HAP-1 (cell line): ENCODE results near the gene C3orf20.

ENCODE experiments used
- DNase-seq, 2 experiments: peaks; one replicate each; pipeline ENCODE4 v3.0.0-alpha.2; 2016 to 2020; ENCODE audit warnings: low spot score in 2 of 2
- H3K27me3 ChIP-seq: fragments of 250-450 bp; sonication (Bioruptor Pico); 2 replicates; pipeline ENCODE4 v1.5.1; 2020; ENCODE audit warnings: low read depth, mild to moderate bottlenecking, moderate library complexity
- H3K36me3 ChIP-seq: fragments of 250-450 bp; sonication (Bioruptor Pico); replicated peaks from 2 replicates; pipeline ENCODE4 v1.5.1; 2020; ENCODE audit warnings: mild to moderate bottlenecking
- H3K4me1 ChIP-seq: fragments of 250-450 bp; sonication (Bioruptor Pico); 2 replicates; pipeline ENCODE4 v1.5.1; 2020; ENCODE audit warnings: mild to moderate bottlenecking
- H3K4me3 ChIP-seq: fragments of 250-450 bp; sonication (Bioruptor Pico); 2 replicates; pipeline ENCODE4 v1.5.1; 2020; ENCODE audit warnings: mild to moderate bottlenecking, moderate library complexity
- H3K9me3 ChIP-seq: fragments of 250-450 bp; sonication (Bioruptor Pico); 2 replicates; pipeline ENCODE4 v1.5.1; 2020; ENCODE audit warnings: mild to moderate bottlenecking, moderate library complexity
- in situ Hi-C: fragments of 300-500 bp; cut with MboI; formaldehyde crosslinking; loops from 3 replicates; pipeline ENCODE4 v1.14.3; 2020; ENCODE audit warnings: low sequenced_read_pairs, inconsistent platforms, mixed read lengths

The C3orf20 gene

GRCh38 chr3:14761866-14762265 lies 86.9 kb downstream of the C3orf20 start:
- Histone ChIP-seq H3K27me3 (no peaks in the 10 kb centered on the region), H3K9me3 (no peaks in the 10 kb centered on the region), H3K4me3 (no peak overlapping the region), H3K36me3 (no peaks in the 10 kb centered on the region), H3K4me1 (no peaks in the 10 kb centered on the region)
- in situ Hi-C loops: no loop called here
- no peak for DNase-seq

GRCh38 chr3:14762701-14763100 lies 87.8 kb downstream of the C3orf20 start:
- Histone ChIP-seq H3K4me1 (no peaks in the 10 kb centered on the region), H3K9me3 (no peaks in the 10 kb centered on the region), H3K4me3 (no peak overlapping the region), H3K36me3 (no peaks in the 10 kb centered on the region), H3K27me3 (no peaks in the 10 kb centered on the region)
- in situ Hi-C loops: no loop called here
- no peak for DNase-seq

GRCh38 chr3:14764331-14765059 lies 89.6 kb downstream of the C3orf20 start:
- no peak for DNase-seq
- Histone ChIP-seq H3K27me3 (no peaks in the 10 kb centered on the region), H3K9me3 (no peaks in the 10 kb centered on the region), H3K36me3 (no peaks in the 10 kb centered on the region), H3K4me1 (no peaks in the 10 kb centered on the region), H3K4me3 (no peak overlapping the region)
- in situ Hi-C loops: no loop called here

GRCh38 chr3:14765060-14765400 lies 90.1 kb downstream of the C3orf20 start:
- H3K36me3 ChIP-seq: no peaks in the 10 kb centered on the region
- no peaks in the 10 kb centered on the region for H3K27me3 ChIP-seq
- in situ Hi-C loops: no loop called here
- no peaks in the 10 kb centered on the region for H3K9me3 ChIP-seq
- DNase-seq: no peak
- H3K4me3 ChIP-seq: no peak overlapping the region
- no peaks in the 10 kb centered on the region for H3K4me1 ChIP-seq

GRCh38 chr3:14765576-14766427 lies 90.9 kb downstream of the C3orf20 start:
- H3K36me3 ChIP-seq: no peaks in the 10 kb centered on the region
- H3K9me3 ChIP-seq: no peaks in the 10 kb centered on the region
- no peaks in the 10 kb centered on the region for H3K4me1 ChIP-seq
- H3K27me3 ChIP-seq: no peaks in the 10 kb centered on the region
- DNase-seq: no peak
- in situ Hi-C loops: no loop called here
- H3K4me3 ChIP-seq: no peak overlapping the region

- no peak for DNase-seq
- in situ Hi-C loops: no loop called here
- Histone ChIP-seq H3K36me3 (no peaks in the 10 kb centered on the region), H3K27me3 (no peaks in the 10 kb centered on the region), H3K9me3 (no peaks in the 10 kb centered on the region), H3K4me3 (no peak overlapping the region), H3K4me1 (no peaks in the 10 kb centered on the region)
Measured at GRCh38 chr3:14766428-14767244, 91.7 kb downstream of the C3orf20 start.

- in situ Hi-C loops: no loop called here
- Histone ChIP-seq H3K9me3 (no peaks in the 10 kb centered on the region), H3K36me3 (no peaks in the 10 kb centered on the region), H3K4me1 (no peaks in the 10 kb centered on the region), H3K27me3 (no peaks in the 10 kb centered on the region), H3K4me3 (no peak overlapping the region)
- DNase-seq: no peak
Measured at GRCh38 chr3:14767245-14768051, 92.5 kb downstream of the C3orf20 start.

- H3K27me3 ChIP-seq: no peaks in the 10 kb centered on the region
- no peak overlapping the region for H3K4me3 ChIP-seq
- no peaks in the 10 kb centered on the region for H3K9me3 ChIP-seq
- no peaks in the 10 kb centered on the region for H3K4me1 ChIP-seq
- no peaks in the 10 kb centered on the region for H3K36me3 ChIP-seq
- in situ Hi-C loops: no loop called here
- DNase-seq: no peak
Measured at GRCh38 chr3:14768182-14768790, 93.3 kb downstream of the C3orf20 start.

- H3K27me3 ChIP-seq: no peaks in the 10 kb centered on the region
- in situ Hi-C loops: no loop called here
- no peaks in the 10 kb centered on the region for H3K36me3 ChIP-seq
- no peaks in the 10 kb centered on the region for H3K4me1 ChIP-seq
- no peaks in the 10 kb centered on the region for H3K9me3 ChIP-seq
- DNase-seq: no peak
- no peak overlapping the region for H3K4me3 ChIP-seq
Measured at GRCh38 chr3:14768881-14769280, 93.9 kb downstream of the C3orf20 start.

GRCh38 chr3:14769544-14770325 lies 94.8 kb downstream of the C3orf20 start:
- DNase-seq: no peak
- Histone ChIP-seq H3K4me3 (no peak overlapping the region), H3K9me3 (no peaks in the 10 kb centered on the region), H3K36me3 (no peaks in the 10 kb centered on the region), H3K4me1 (no peaks in the 10 kb centered on the region), H3K27me3 (no peaks in the 10 kb centered on the region)
- in situ Hi-C loops: no loop called here

GRCh38 chr3:14770591-14770990 lies 95.7 kb downstream of the C3orf20 start:
- H3K4me1 ChIP-seq: no peaks in the 10 kb centered on the region
- no peaks in the 10 kb centered on the region for H3K9me3 ChIP-seq
- DNase-seq: no peak
- in situ Hi-C loops: no loop called here
- H3K36me3 ChIP-seq: no peaks in the 10 kb centered on the region
- H3K27me3 ChIP-seq: no peaks in the 10 kb centered on the region
- no peak overlapping the region for H3K4me3 ChIP-seq

GRCh38 chr3:14771593-14772497 lies 96.9 kb downstream of the C3orf20 start:
- Histone ChIP-seq H3K9me3 (no peaks in the 10 kb centered on the region), H3K4me3 (no peak overlapping the region), H3K4me1 (no peaks in the 10 kb centered on the region), H3K36me3 (no peaks in the 10 kb centered on the region), H3K27me3 (no peaks in the 10 kb centered on the region)
- in situ Hi-C loops: no loop called here
- no peak for DNase-seq
